Measurements from ENCODE around the gene KREMEN1. TPM values are rescaled to one million over a fixed set of nuclear protein-coding genes. Genes with fewer than 3 reads are reported as not detected.

KREMEN1 gene
- total and polyA plus RNA-seq, 2 experiments from 2014 or later = 7.5 to 10.5 TPM

DNA sequence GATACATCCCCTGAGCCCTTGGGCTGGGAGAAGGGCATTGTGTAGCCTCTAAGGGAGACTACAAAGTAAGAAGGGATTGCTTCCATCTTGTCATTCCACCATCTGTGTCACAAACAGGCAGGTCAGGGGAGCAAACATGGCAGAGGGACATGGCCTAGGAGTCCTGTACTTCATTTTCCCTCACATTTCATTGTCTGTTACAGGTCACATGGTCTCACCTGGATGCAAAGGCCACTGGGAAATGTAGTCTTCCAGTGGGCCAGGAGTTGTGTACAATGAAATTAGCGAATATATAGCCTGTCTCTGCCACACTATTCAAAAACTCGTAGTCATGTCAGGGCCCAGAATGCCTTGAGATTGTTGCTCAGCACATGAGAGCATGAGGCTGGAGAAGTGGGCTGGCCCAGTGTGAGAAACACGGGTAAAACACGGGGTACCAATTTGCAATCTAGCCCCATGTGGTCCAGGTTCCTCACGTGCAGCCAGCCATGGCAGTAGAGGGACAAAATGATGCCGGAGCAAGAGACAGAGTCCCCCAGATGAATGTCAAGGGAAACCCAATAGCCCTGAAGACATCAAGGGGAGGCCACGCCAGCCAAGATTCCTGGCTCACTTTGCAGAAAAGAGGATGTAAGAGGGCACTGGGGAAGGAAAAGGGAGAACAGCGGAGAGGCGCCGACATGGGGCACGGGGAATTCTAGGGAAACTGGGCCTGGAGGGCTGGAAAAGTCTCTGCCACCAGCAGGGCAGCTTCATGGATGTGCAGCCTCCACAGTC, 85.1 kb downstream of the KREMEN1 start:
- H2AFZ ChIP-seq = no peak overlapping the region

DNA sequence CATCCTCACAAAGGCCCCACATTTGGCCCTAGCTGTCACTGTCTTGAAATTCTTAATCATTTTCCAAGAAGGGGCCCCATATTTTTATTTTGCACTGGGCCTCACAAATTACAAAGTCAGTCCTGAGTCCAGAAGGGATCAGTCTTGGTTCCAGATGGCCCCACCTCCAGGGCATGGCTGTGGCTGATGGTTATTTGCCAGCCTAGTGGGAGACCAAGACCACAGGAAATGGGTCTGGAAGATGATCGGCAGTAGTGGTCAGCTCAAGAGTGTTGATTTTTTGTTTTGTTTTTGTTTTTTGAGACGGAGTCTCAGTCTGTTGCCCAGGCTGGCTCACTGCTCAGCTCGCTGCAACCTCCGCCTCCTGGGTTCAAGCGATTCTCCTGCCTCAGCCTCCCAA, 85.7 kb downstream of the KREMEN1 start:
- no peak for DNase-seq (ENCODE audit: low spot score)
- TF ChIP-seq EZH2 (IDR thresholded peaks at IDR 0.05; ENCODE audit: borderline replicate concordance) = no peak
- no peak for TF ChIP-seq EZH2phosphoT487 (IDR thresholded peaks at IDR 0.05; ENCODE audit: low read depth, severe bottlenecking, unreplicated experiment)
- no peak for TF ChIP-seq CTCF (IDR thresholded peaks at IDR 0.05; ENCODE audit: poor library complexity)
- Histone ChIP-seq H4K20me1 (ENCODE audit: insufficient read depth, poor library complexity, severe bottlenecking) (no peaks in the 10 kb centered on the region), H3K4me1 (ENCODE audit: insufficient read depth) (no peaks in the 10 kb centered on the region), H2AFZ (no peak overlapping the region), H3K9me3 (ENCODE audit: low read depth) (no peaks in the 10 kb centered on the region), H3K4me2 (no peak overlapping the region), H3K36me3 (replicated peaks; ENCODE audit: insufficient read depth, low read depth) (no peaks in the 10 kb centered on the region), H3K79me2 (no peaks in the 10 kb centered on the region), H3K27ac (no peak overlapping the region), H3K27me3 (no peaks in the 10 kb centered on the region), H3K9me2 (replicated peaks; ENCODE audit: insufficient read depth) (no peaks in the 10 kb centered on the region), H3K4me3 (no peak overlapping the region)
- 92% methylated on average over 5 of the region's 5 CpGs for WGBS (ENCODE audit: low lambda C conversion rate, missing lambda C conversion rate)

More for the DNA sequence above, 85.1 kb downstream of the KREMEN1 start:
- Histone ChIP-seq H3K9me2 (replicated peaks; ENCODE audit: insufficient read depth) (no peaks in the 10 kb centered on the region), H3K4me2 (no peak overlapping the region), H3K27ac (no peak overlapping the region), H3K27me3 (no peaks in the 10 kb centered on the region), H3K4me3 (no peak overlapping the region), H3K4me1 (ENCODE audit: insufficient read depth) (no peaks in the 10 kb centered on the region), H3K79me2 (no peaks in the 10 kb centered on the region), H3K9me3 (ENCODE audit: low read depth) (no peaks in the 10 kb centered on the region), H4K20me1 (ENCODE audit: insufficient read depth, poor library complexity, severe bottlenecking) (no peaks in the 10 kb centered on the region), H3K36me3 (replicated peaks; ENCODE audit: insufficient read depth, low read depth) (no peaks in the 10 kb centered on the region)
- TF ChIP-seq EZH2 (IDR thresholded peaks at IDR 0.05; ENCODE audit: borderline replicate concordance) = no peak
- DNase-seq (ENCODE audit: low spot score) = no peak
- WGBS (ENCODE audit: low lambda C conversion rate, missing lambda C conversion rate) = 89% methylated on average over 11 of the region's 11 CpGs

DNA sequence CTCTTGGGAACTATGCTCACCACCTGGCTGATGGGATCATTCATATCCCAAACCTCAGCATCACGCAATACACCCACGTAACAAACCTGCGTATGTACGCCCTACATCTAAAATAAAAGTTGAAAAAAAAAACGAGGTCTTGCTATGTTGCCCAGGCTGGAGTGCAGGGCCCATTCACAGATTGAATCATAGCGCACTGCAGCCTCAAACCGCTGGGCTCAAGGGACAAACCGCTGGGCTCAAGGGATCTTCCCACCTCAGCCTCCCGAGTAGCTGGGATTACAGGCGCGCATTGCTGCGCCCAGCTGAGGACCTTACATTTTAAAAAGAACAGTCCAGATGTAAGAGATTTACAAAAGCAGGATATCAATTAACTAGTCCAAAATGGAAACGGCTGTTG, 91.0 kb downstream of the KREMEN1 start:
- 94% methylated on average over 13 of the region's 13 CpGs for WGBS (ENCODE audit: low lambda C conversion rate, missing lambda C conversion rate)
- H3K36me3 ChIP-seq (replicated peaks; ENCODE audit: insufficient read depth, low read depth) = no peaks in the 10 kb centered on the region
- DNase-seq (ENCODE audit: low spot score) = no peak
- H3K4me1 ChIP-seq (ENCODE audit: insufficient read depth) = no peaks in the 10 kb centered on the region
- TF ChIP-seq EZH2 (IDR thresholded peaks at IDR 0.05; ENCODE audit: borderline replicate concordance) (no peak), CTCF (IDR thresholded peaks at IDR 0.05; ENCODE audit: poor library complexity) (no peak), EZH2phosphoT487 (IDR thresholded peaks at IDR 0.05; ENCODE audit: low read depth, severe bottlenecking, unreplicated experiment) (no peak)
- H3K9me2 ChIP-seq (replicated peaks; ENCODE audit: insufficient read depth) = no peaks in the 10 kb centered on the region
- H3K27me3 ChIP-seq = no peaks in the 10 kb centered on the region
- H3K4me2 ChIP-seq = no peak overlapping the region
- no peak overlapping the region for H3K4me3 ChIP-seq
- no peak overlapping the region for H3K27ac ChIP-seq
- no peaks in the 10 kb centered on the region for H3K79me2 ChIP-seq
- no peaks in the 10 kb centered on the region for H4K20me1 ChIP-seq (ENCODE audit: insufficient read depth, poor library complexity, severe bottlenecking)
- H2AFZ ChIP-seq = no peak overlapping the region
- no peaks in the 10 kb centered on the region for H3K9me3 ChIP-seq (ENCODE audit: low read depth)

DNA sequence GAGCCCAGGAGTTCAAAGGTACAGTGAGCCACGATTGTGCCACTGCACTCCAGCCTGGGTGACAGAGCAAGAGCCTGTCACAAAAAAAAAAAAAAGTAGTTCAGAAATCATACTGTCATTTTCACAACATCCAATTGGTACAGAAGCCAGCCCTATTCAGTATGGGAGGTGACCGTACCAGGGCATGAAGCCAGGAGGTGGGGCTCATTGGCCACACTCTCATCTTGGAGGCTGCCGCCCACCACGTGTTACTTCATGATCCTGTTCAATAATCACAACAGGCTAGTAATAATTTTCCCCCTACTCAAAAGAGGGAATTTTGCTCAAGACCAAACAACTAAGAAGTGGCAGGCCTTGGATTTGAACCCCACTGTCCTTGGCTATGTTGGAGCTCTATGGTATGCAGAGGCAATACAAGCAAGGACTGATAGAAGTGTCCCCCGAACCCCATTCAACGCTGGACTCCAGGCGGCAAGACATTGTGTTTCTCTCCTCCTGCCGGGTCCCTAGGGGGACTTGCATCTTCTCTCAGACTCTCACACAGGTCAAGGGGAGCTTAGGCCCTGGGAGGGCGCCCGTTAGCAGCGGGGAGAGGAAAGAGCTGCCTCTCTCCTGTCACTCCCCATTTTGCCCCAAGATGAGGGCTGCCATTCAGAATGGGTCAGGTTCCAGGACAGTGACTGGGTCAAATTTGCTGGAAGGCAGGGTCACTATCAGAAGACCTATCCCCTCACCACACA, 92.7 kb downstream of the KREMEN1 start:
- Histone ChIP-seq H3K36me3 (replicated peaks; ENCODE audit: insufficient read depth, low read depth) (no peaks in the 10 kb centered on the region), H3K27me3 (no peaks in the 10 kb centered on the region), H3K4me1 (ENCODE audit: insufficient read depth) (no peaks in the 10 kb centered on the region), H3K9me2 (replicated peaks; ENCODE audit: insufficient read depth) (no peaks in the 10 kb centered on the region), H3K4me3 (no peak overlapping the region), H4K20me1 (ENCODE audit: insufficient read depth, poor library complexity, severe bottlenecking) (no peaks in the 10 kb centered on the region), H3K9me3 (ENCODE audit: low read depth) (no peaks in the 10 kb centered on the region), H3K27ac (no peak overlapping the region), H2AFZ (no peak overlapping the region), H3K4me2 (no peak overlapping the region), H3K79me2 (no peaks in the 10 kb centered on the region)
- 90% methylated on average over 11 of the region's 11 CpGs for WGBS (ENCODE audit: low lambda C conversion rate, missing lambda C conversion rate)
- DNase-seq (ENCODE audit: low spot score) = no peak
- TF ChIP-seq EZH2 (IDR thresholded peaks at IDR 0.05; ENCODE audit: borderline replicate concordance) (no peak), EZH2phosphoT487 (IDR thresholded peaks at IDR 0.05; ENCODE audit: low read depth, severe bottlenecking, unreplicated experiment) (no peak), CTCF (IDR thresholded peaks at IDR 0.05; ENCODE audit: poor library complexity) (no peak)
